Nephron progenitor cell (in vitro differentiated cells): ENCODE data around the gene AK2.

Source experiments
- DNase-seq: peaks from one replicate; pipeline ENCODE4 v3.0.0; 2021
- H3K27ac Mint-ChIP-seq: 2 replicates; pipeline ENCODE4 v1.8.0; 2021; ENCODE audit warnings: mild to moderate bottlenecking, moderate library complexity, mixed read lengths
- H3K27me3 Mint-ChIP-seq: 2 replicates; pipeline ENCODE4 v1.8.0; 2021; ENCODE audit warnings: mild to moderate bottlenecking, low read depth, mixed read lengths; ENCODE audit not compliant: poor library complexity
- H3K36me3 Mint-ChIP-seq: 2 replicates; pipeline ENCODE4 v1.8.0; 2021; ENCODE audit warnings: low read depth, mixed read lengths
- H3K4me1 Mint-ChIP-seq: 2 replicates; pipeline ENCODE4 v1.8.0; 2021; ENCODE audit warnings: mixed read lengths
- H3K4me3 Mint-ChIP-seq: 2 replicates; pipeline ENCODE4 v1.8.0; 2021; ENCODE audit warnings: mild to moderate bottlenecking, moderate library complexity, mixed read lengths
- H3K9me3 Mint-ChIP-seq: 2 replicates; pipeline ENCODE4 v1.8.0; 2021; ENCODE audit warnings: mild to moderate bottlenecking, moderate library complexity, mixed read lengths
- TF ChIP-seq, protein P1 (sequence below): fragments of 200-600 bp; sonication (generic); IDR thresholded peaks from 2 replicates; pipeline ENCODE4 v1.5.0; 2021; ENCODE audit warnings: antibody characterized with exemption

Gene AK2

GRCh38 chr1:32972814-32973428 lies 63.8 kb downstream of the AK2 start:
- Mint-ChIP-seq H3K4me3 (peak overlapping the region; percentile 65), H3K36me3 (peaks cover 5% of the 10 kb centered on the region), H3K27me3 (peaks cover 47% of the 10 kb centered on the region), H3K27ac (no peak overlapping the region), H3K9me3 (peaks cover 18% of the 10 kb centered on the region), H3K4me1 (peaks cover 21% of the 10 kb centered on the region)
- DNase-seq: peak; percentile 79
- TF ChIP-seq, protein P1, sequence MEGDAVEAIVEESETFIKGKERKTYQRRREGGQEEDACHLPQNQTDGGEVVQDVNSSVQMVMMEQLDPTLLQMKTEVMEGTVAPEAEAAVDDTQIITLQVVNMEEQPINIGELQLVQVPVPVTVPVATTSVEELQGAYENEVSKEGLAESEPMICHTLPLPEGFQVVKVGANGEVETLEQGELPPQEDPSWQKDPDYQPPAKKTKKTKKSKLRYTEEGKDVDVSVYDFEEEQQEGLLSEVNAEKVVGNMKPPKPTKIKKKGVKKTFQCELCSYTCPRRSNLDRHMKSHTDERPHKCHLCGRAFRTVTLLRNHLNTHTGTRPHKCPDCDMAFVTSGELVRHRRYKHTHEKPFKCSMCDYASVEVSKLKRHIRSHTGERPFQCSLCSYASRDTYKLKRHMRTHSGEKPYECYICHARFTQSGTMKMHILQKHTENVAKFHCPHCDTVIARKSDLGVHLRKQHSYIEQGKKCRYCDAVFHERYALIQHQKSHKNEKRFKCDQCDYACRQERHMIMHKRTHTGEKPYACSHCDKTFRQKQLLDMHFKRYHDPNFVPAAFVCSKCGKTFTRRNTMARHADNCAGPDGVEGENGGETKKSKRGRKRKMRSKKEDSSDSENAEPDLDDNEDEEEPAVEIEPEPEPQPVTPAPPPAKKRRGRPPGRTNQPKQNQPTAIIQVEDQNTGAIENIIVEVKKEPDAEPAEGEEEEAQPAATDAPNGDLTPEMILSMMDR: no peak

- TF ChIP-seq, protein P1: no peak
- peaks cover 56% of the 10 kb centered on the region for H3K27me3 Mint-ChIP-seq
- peaks cover 5% of the 10 kb centered on the region for H3K36me3 Mint-ChIP-seq
These were observed 65.1 kb downstream of the AK2 start for GRCh38 chr1:32971576-32971975.

DNA sequence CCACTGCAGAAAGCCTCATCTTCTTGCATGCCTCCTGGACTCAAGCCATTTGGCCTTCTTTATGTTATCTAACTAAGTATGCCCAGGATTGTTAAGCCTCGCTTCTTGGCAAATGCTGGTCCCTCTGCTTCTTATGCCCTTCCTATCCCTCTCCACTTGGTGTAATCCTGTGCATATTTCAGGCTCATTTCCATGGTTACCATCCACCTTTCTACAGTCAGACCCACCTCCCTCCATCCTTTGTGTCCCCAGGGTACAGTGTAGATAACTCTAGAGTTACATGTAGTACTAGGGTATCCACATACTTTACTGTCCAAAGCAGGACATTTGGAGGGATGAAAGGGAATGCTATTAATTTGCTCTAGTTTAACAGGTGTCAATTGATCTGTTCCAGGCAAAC lies 65.5 kb downstream of the AK2 start:
- H3K9me3 Mint-ChIP-seq: peaks cover 12% of the 10 kb centered on the region
- H3K36me3 Mint-ChIP-seq: peaks cover 5% of the 10 kb centered on the region
- TF ChIP-seq, protein P1: no peak
- H3K4me1 Mint-ChIP-seq: peaks cover 14% of the 10 kb centered on the region
- no peak for DNase-seq
- H3K4me3 Mint-ChIP-seq: no peak overlapping the region
- no peak overlapping the region for H3K27ac Mint-ChIP-seq
- peaks cover 57% of the 10 kb centered on the region for H3K27me3 Mint-ChIP-seq

More at GRCh38 chr1:32971576-32971975, 65.1 kb downstream of the AK2 start:
- no peak overlapping the region for H3K27ac Mint-ChIP-seq
- H3K4me3 Mint-ChIP-seq: peak overlapping the region; percentile 65
- H3K4me1 Mint-ChIP-seq: peaks cover 14% of the 10 kb centered on the region
- H3K9me3 Mint-ChIP-seq: peaks cover 15% of the 10 kb centered on the region
- DNase-seq: no peak

GRCh38 chr1:32969566-32969965 lies 67.1 kb downstream of the AK2 start:
- no peak overlapping the region for H3K4me3 Mint-ChIP-seq
- H3K4me1 Mint-ChIP-seq: peaks cover 17% of the 10 kb centered on the region
- TF ChIP-seq, protein P1: no peak
- H3K36me3 Mint-ChIP-seq: no peaks in the 10 kb centered on the region
- no peaks in the 10 kb centered on the region for H3K9me3 Mint-ChIP-seq
- no peak for DNase-seq
- H3K27ac Mint-ChIP-seq: no peak overlapping the region
- H3K27me3 Mint-ChIP-seq: peaks cover 60% of the 10 kb centered on the region

DNA sequence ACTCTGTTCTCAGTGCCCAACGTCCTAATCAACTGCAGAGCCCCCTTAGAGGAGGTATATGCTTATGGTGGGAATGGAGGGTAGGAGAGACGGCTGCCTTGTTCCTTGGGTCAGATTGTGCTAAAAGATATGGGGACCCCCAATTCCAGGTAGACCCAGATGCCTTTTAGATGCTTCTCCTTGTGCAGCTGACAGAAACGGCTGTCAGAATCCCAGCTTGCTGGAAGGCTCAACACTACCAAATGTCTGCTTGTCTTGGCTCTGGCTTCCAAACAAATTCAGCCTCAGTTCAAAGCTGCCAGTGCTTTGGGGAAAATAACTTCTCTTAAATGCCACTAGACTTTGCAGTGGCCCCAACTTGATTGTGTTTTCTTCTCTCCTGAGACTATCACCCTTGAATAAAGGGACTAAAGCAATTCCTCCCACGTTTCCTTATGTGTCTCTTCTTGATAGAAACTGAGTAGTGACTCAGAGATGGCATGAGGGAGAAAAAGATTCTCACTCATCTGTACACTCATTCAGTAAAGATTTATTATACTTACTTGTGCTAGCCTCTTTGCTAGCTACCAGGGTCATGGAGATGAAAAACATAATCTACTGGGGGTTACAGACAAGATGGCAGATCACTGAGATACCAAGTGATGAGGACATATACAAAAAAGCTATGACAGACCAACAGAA lies 68.7 kb downstream of the AK2 start:
- TF ChIP-seq, protein P1: no peak
- Mint-ChIP-seq H3K27me3 (peaks cover 60% of the 10 kb centered on the region), H3K9me3 (no peaks in the 10 kb centered on the region), H3K4me1 (peaks cover 25% of the 10 kb centered on the region), H3K27ac (no peak overlapping the region), H3K36me3 (no peaks in the 10 kb centered on the region), H3K4me3 (no peak overlapping the region)
- no peak for DNase-seq

DNA sequence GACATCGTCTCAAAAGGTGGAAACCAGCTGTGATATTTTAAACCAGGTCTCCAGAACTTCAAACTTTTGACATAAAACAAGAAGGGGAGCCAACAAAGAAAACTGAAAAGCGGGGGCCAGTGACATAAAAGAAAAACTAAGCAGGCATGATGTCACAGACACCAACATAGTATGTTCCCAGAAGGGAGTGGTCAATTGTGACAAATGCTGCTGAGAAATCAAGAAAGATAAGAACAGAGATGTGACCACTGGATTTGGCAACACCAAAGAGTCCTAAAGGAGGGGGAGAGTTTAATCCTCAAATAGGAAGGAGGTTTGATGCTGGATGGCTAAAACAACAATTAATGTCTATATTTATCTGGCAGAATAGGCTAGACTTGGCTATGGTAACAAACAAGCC lies 69.8 kb downstream of the AK2 start:
- peaks cover 27% of the 10 kb centered on the region for H3K4me1 Mint-ChIP-seq
- TF ChIP-seq, protein P1: no peak
- H3K27ac Mint-ChIP-seq: no peak overlapping the region
- no peak for DNase-seq
- H3K36me3 Mint-ChIP-seq: no peaks in the 10 kb centered on the region
- peaks cover 51% of the 10 kb centered on the region for H3K27me3 Mint-ChIP-seq
- H3K9me3 Mint-ChIP-seq: no peaks in the 10 kb centered on the region
- no peak overlapping the region for H3K4me3 Mint-ChIP-seq
